ENCODE data around the gene PRXL2B.

The PRXL2B gene

DNA sequence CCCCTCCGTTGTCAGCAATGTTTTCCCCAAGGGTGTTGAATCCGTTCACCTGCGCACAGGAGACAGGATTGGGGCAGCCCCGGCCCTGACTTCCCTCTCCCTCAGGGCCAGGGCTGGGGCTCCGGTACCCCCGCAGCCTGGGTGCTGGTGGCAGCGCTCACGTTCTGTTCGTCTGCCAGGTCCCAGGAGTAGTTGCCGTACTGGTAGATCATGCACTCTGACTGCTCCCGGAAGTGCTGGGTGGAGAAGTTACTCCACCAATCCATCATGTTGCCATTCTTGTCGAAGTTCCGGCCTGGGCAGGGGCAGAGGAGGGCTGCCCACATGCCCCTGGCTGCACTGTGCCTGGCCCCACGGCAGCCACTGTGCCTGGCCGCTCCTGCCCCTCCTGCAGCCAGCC, 6.1 kb downstream of the PRXL2B start:
- TF ChIP-seq, protein P1, sequence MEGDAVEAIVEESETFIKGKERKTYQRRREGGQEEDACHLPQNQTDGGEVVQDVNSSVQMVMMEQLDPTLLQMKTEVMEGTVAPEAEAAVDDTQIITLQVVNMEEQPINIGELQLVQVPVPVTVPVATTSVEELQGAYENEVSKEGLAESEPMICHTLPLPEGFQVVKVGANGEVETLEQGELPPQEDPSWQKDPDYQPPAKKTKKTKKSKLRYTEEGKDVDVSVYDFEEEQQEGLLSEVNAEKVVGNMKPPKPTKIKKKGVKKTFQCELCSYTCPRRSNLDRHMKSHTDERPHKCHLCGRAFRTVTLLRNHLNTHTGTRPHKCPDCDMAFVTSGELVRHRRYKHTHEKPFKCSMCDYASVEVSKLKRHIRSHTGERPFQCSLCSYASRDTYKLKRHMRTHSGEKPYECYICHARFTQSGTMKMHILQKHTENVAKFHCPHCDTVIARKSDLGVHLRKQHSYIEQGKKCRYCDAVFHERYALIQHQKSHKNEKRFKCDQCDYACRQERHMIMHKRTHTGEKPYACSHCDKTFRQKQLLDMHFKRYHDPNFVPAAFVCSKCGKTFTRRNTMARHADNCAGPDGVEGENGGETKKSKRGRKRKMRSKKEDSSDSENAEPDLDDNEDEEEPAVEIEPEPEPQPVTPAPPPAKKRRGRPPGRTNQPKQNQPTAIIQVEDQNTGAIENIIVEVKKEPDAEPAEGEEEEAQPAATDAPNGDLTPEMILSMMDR (IDR thresholded peaks at IDR 0.05; ENCODE audit: unreplicated experiment in 3 of 3), result no peak
- no peaks in the 10 kb centered on the region for H3K27me3 Mint-ChIP-seq (ENCODE audit: low read depth)
- no peaks in the 10 kb centered on the region for H3K9me3 Mint-ChIP-seq
- H3K27ac Mint-ChIP-seq, result no peak overlapping the region
- H3K4me3 Mint-ChIP-seq, result no peak overlapping the region
- H3K36me3 Mint-ChIP-seq (ENCODE audit: low read depth), result peaks cover 4% of the 10 kb centered on the region
- H3K4me1 Mint-ChIP-seq, result no peaks in the 10 kb centered on the region

DNA sequence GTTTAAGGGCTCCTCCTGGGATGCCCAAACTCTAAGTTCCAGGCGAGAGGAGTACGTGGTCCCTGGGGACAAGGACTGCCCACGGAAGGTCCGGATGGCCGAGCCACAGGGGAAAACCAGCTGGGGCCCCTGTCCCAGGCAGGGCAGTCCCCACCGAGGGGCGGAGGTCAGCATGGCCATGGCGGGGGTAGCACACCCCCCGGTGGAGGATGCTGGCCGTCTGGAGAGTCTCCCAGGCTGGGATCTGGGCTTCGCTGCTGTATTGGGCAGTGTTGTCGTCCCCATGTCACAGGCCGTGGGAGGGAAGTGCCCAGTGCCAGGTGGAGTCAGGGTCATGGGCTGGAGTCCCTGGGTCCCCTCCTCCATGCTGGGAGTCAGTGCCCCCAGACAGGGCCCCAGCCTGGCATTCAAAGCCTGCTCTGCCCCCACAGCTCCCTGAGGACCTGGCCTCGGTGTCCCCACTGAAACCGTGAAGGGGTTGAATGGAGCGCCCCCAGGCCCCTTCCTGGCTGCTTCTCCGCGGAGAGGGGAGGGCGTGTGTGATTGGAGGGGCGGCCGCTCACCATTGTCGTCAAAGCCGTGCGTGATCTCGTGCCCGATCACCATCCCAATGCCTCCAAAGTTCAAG, 6.8 kb downstream of the PRXL2B start:
- Mint-ChIP-seq H3K27me3 (ENCODE audit: low read depth) (no peaks in the 10 kb centered on the region), H3K27ac (no peak overlapping the region), H3K4me3 (no peak overlapping the region), H3K9me3 (peaks cover 3% of the 10 kb centered on the region), H3K4me1 (no peaks in the 10 kb centered on the region), H3K36me3 (ENCODE audit: low read depth) (peaks cover 4% of the 10 kb centered on the region)
- TF ChIP-seq, protein P1 (IDR thresholded peaks at IDR 0.05; ENCODE audit: unreplicated experiment in 3 of 3), result no peak

DNA sequence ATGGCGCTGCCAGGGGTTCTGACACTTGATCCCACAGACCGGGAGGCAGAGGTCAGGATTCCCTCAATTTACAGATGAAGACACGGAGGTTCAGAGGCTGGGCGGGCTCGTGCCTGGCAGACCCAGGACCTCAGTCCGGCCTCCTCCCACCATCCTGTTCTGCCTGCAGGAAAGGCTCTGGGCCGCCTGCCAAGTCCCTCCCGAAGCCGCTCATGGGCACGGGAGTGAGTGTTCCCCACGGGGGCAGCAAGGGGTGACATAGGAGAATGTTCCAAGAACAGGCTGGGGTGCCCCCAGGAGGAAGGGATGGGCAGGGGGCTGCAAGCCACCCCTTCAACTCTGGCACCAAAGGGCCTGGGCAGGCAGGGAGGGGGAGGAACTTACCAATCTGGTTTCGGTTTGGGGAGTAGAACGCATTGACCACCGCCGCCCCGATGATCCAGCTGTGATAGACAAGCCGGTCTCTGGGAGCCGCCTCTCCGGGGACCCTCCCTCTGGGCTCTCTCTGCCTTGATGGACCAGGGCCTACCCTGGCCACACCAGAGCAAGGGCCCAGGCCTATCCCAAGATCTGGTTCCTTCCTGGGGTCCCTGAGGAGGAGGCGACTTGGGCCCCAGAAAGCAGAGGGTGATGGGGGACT, 7.5 kb downstream of the PRXL2B start:
- no peaks in the 10 kb centered on the region for H3K4me1 Mint-ChIP-seq
- no peak overlapping the region for H3K27ac Mint-ChIP-seq
- no peak overlapping the region for H3K4me3 Mint-ChIP-seq
- peaks cover 4% of the 10 kb centered on the region for H3K36me3 Mint-ChIP-seq (ENCODE audit: low read depth)
- H3K27me3 Mint-ChIP-seq (ENCODE audit: low read depth), result no peaks in the 10 kb centered on the region
- TF ChIP-seq, protein P1 (IDR thresholded peaks at IDR 0.05; ENCODE audit: unreplicated experiment in 3 of 3), result no peak
- peaks cover 6% of the 10 kb centered on the region for H3K9me3 Mint-ChIP-seq

DNA sequence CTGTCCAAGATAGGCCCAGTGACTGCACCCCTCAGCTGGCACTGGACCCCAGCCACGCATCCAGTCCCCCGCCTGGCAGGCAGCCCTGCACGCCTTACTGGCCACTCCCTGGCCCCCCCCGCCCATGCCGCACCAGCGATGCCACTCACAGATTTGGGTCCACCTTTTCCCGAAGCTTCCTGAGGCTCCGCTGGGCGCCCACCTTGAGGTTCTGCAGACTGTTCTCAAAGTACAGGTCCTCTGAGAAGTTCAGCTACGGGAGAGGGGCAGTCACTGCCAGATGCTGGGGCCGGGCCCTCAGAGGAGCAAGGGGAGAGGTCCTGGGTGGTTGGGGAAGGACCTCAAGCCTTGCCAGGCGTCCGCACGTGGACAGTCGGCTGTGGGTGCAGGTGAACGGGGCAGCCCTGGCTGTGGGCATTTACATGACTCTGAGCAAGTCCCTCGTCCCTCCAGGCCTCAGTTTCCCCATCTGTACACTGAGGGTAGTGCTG, 8.1 kb downstream of the PRXL2B start:
- no peaks in the 10 kb centered on the region for H3K27me3 Mint-ChIP-seq (ENCODE audit: low read depth)
- H3K9me3 Mint-ChIP-seq, result peaks cover 6% of the 10 kb centered on the region

DNA sequence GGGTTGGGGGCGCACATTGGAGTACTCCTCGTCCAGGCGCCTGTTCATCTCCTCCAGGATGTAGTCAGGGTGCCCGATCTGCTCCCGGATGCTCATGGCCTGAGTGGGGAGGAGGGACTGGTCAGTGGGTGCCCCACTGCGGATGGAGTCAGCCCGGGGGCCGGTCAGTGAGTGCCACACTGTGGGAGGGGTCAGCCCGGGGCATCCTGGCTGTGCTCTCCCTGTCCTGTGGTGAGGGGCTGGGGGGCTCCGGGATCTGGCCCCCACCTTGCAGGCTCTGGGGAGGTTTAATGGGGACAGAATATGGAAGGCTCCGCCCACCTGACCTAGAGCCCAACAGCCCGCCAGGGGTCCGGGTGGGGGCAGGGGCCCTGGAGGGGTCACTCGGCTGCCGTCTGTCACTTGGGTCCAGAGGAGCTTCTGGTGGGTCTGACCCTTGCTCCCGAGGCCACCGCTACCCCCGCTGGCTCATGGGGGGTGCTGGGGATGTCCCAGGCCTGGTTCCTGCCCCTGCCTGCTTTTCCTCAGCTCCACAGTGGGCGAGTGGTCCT, 8.8 kb downstream of the PRXL2B start:
- TF ChIP-seq, protein P1 (IDR thresholded peaks at IDR 0.05; ENCODE audit: unreplicated experiment in 3 of 3), result no peak
- Mint-ChIP-seq H3K36me3 (ENCODE audit: low read depth) (peaks cover 4% of the 10 kb centered on the region), H3K27ac (no peak overlapping the region), H3K4me1 (no peaks in the 10 kb centered on the region), H3K4me3 (no peak overlapping the region), H3K9me3 (peaks cover 6% of the 10 kb centered on the region), H3K27me3 (ENCODE audit: low read depth) (no peaks in the 10 kb centered on the region)

More for the DNA sequence above, 8.1 kb downstream of the PRXL2B start:
- Mint-ChIP-seq H3K27ac (no peak overlapping the region), H3K4me3 (no peak overlapping the region), H3K36me3 (ENCODE audit: low read depth) (peaks cover 4% of the 10 kb centered on the region), H3K4me1 (no peaks in the 10 kb centered on the region)
- TF ChIP-seq, protein P1 (IDR thresholded peaks at IDR 0.05; ENCODE audit: unreplicated experiment in 3 of 3), result no peak

Measured in nephron (organoid).